ENCODE measurements around the gene OR6X1.

DNA sequence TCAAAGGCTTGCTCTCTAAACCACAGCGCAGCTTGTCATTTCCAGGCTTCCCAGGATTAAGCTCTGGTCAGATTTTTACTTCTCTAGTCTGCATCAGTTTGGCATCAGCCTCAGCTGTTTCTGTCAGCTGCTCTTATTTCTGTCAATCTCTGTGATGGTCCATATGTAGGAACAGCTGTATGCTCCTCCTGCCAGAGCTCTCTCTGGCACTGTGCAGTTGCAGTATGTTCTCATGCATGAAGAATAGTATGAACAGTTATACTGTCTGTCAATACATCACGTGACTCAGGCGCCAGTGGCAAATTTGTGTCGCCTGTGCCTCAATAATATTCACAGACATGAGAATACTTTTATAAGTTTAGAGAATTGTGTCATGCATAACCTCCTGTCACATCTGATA, 45.1 kb upstream of the OR6X1 start:
- TF ChIP-seq POLR2A (IDR thresholded peaks at IDR 0.05) = no peak
- TF ChIP-seq CTCF (IDR thresholded peaks at IDR 0.05) = no peak
